Neuronal stem cell (in vitro differentiated cells): ENCODE measurements around the gene CDH12.

ENCODE experiments used
- DNase-seq: peaks from one replicate; pipeline ENCODE4 v3.0.0-alpha.2; 2013; ENCODE audit warnings: low spot score
- H2AFZ ChIP-seq: one replicate; pipeline ENCODE4 v1.6.1; 2013; ENCODE audit warnings: mild to moderate bottlenecking, low read length, inconsistent platforms
- H2AK5ac ChIP-seq: 2 replicates; pipeline ENCODE4 v1.6.1; 2013; ENCODE audit warnings: low read depth, mild to moderate bottlenecking, inconsistent platforms, low read length, moderate library complexity, mixed read lengths
- H2BK120ac ChIP-seq: 2 replicates; pipeline ENCODE4 v1.6.1; 2013; ENCODE audit warnings: low read depth, mild to moderate bottlenecking, inconsistent platforms, low read length, moderate library complexity, mixed read lengths
- H2BK12ac ChIP-seq: one replicate; pipeline ENCODE4 v1.6.1; 2013; ENCODE audit warnings: low read length, inconsistent platforms
- H2BK15ac ChIP-seq: 2 replicates; pipeline ENCODE4 v1.6.1; 2013; ENCODE audit warnings: mild to moderate bottlenecking, low read length, inconsistent platforms, mixed read lengths
- H2BK5ac ChIP-seq: one replicate; pipeline ENCODE4 v1.6.1; 2013; ENCODE audit warnings: inconsistent platforms, mild to moderate bottlenecking, low read length, moderate library complexity
- H3K14ac ChIP-seq: one replicate; pipeline ENCODE4 v1.6.1; 2013; ENCODE audit warnings: low read length, inconsistent platforms
- H3K18ac ChIP-seq: 2 replicates; pipeline ENCODE4 v1.6.1; 2013; ENCODE audit warnings: low read length, inconsistent platforms
- H3K23ac ChIP-seq: 2 replicates; pipeline ENCODE4 v1.6.1; 2013; ENCODE audit warnings: low read depth, mild to moderate bottlenecking, mixed read lengths, low read length, inconsistent platforms; ENCODE audit not compliant: poor library complexity
- H3K27ac ChIP-seq: replicated peaks from 3 replicates; pipeline ENCODE4 v1.5.1; 2013; ENCODE audit warnings: low read length, inconsistent platforms
- H3K27me3 ChIP-seq, 3 experiments: 2 replicates each; pipeline ENCODE4 v1.6.1; 2013; ENCODE audit warnings: low read length in 3 of 3, mild to moderate bottlenecking in 2 of 3, inconsistent platforms in 1 of 3, low read depth in 1 of 3, mixed read lengths in 1 of 3, moderate library complexity in 1 of 3; ENCODE audit not compliant: control insufficient read depth in 3 of 3, insufficient read depth in 3 of 3
- H3K36me3 ChIP-seq, 2 donors: replicated peaks in 1 of 2; 2 replicates each; pipeline ENCODE4 v1.6.1; 2013; ENCODE audit warnings: low read length in 2 of 2; ENCODE audit not compliant: control insufficient read depth in 2 of 2, insufficient read depth in 2 of 2
- H3K4ac ChIP-seq: 2 replicates; pipeline ENCODE4 v1.6.1; 2013; ENCODE audit warnings: inconsistent platforms, mild to moderate bottlenecking, low read length, moderate library complexity
- H3K4me1 ChIP-seq, 2 donors: 1 replicate in 1 of 2; 2 replicates in 1 of 2; pipeline ENCODE4 v1.6.1; 2013; ENCODE audit warnings: low read length in 2 of 2, low read depth in 1 of 2; ENCODE audit not compliant: control insufficient read depth in 2 of 2, insufficient read depth in 1 of 2
- H3K4me2 ChIP-seq: one replicate; pipeline ENCODE4 v1.6.1; 2013; ENCODE audit warnings: mild to moderate bottlenecking, low read length, inconsistent platforms; ENCODE audit not compliant: insufficient read depth, poor library complexity, severe bottlenecking
- H3K4me3 ChIP-seq, 2 donors: 2 replicates each; pipeline ENCODE4 v1.5.1; 2013; ENCODE audit warnings: low read length in 2 of 2, mild to moderate bottlenecking in 2 of 2, inconsistent platforms in 1 of 2, moderate library complexity in 1 of 2
- H3K79me1 ChIP-seq: one replicate; pipeline ENCODE4 v1.6.1; 2013; ENCODE audit warnings: low read depth, mild to moderate bottlenecking, inconsistent platforms, low read length, moderate library complexity
- H3K9ac ChIP-seq: one replicate; pipeline ENCODE4 v1.6.1; 2013; ENCODE audit warnings: mild to moderate bottlenecking, low read depth, low read length, inconsistent platforms; ENCODE audit not compliant: poor library complexity
- H3K9me3 ChIP-seq, 2 donors: replicated peaks in 1 of 2; 2 replicates each; pipeline versions ENCODE3 to v1.6.1; 2013; ENCODE audit warnings: low read length in 2 of 2, mild to moderate bottlenecking in 2 of 2, inconsistent platforms in 1 of 2, low read depth in 1 of 2, mixed read lengths in 1 of 2, moderate library complexity in 1 of 2; ENCODE audit not compliant: control insufficient read depth in 2 of 2, insufficient read depth in 1 of 2
- H4K8ac ChIP-seq: one replicate; pipeline ENCODE4 v1.6.1; 2013; ENCODE audit warnings: low read depth, mild to moderate bottlenecking, inconsistent platforms, low read length, moderate library complexity
- H4K91ac ChIP-seq: one replicate; pipeline ENCODE4 v1.6.1; 2013; ENCODE audit warnings: low read length, low read depth, mild to moderate bottlenecking, inconsistent platforms; ENCODE audit not compliant: poor library complexity
- WGBS, 2 donors: extraction: QIAGEN DNeasy Blood & Tissue Kit; methylation state at CpG; one replicate each; pipeline ENCODE4 v1.1.7; 2013; ENCODE audit warnings: missing lambda C conversion rate in 2 of 2, mixed read lengths in 1 of 2; ENCODE audit not compliant: insufficient read length in 2 of 2, insufficient replicate concordance in 1 of 2; ENCODE audit errors: extremely low coverage in 2 of 2; 5-methylcytosine and 5-hydroxymethylcytosine counted together

CDH12 gene

GRCh38 chr5:21834863-21835262 is 1018.3 kb downstream of the CDH12 start:
- Histone ChIP-seq H3K27me3 (no peaks in the 10 kb centered on the region), H4K91ac (no peak overlapping the region), H3K4me1 (no peaks in the 10 kb centered on the region), H2BK15ac (no peak overlapping the region), H3K14ac (no peak overlapping the region), H3K18ac (no peak overlapping the region), H2AK5ac (no peak overlapping the region), H2AFZ (no peak overlapping the region), H3K27ac (no peak overlapping the region), H3K4ac (no peak overlapping the region), H2BK12ac (no peak overlapping the region), H4K8ac (no peak overlapping the region), H3K4me2 (no peak overlapping the region), H3K9me3 (no peaks in the 10 kb centered on the region), H2BK5ac (no peak overlapping the region), H3K36me3 (no peaks in the 10 kb centered on the region), H3K4me3 (no peak overlapping the region), H2BK120ac (no peak overlapping the region), H3K9ac (no peak overlapping the region), H3K23ac (no peak overlapping the region), H3K79me1 (no peaks in the 10 kb centered on the region)
- DNase-seq, result no peak

DNA sequence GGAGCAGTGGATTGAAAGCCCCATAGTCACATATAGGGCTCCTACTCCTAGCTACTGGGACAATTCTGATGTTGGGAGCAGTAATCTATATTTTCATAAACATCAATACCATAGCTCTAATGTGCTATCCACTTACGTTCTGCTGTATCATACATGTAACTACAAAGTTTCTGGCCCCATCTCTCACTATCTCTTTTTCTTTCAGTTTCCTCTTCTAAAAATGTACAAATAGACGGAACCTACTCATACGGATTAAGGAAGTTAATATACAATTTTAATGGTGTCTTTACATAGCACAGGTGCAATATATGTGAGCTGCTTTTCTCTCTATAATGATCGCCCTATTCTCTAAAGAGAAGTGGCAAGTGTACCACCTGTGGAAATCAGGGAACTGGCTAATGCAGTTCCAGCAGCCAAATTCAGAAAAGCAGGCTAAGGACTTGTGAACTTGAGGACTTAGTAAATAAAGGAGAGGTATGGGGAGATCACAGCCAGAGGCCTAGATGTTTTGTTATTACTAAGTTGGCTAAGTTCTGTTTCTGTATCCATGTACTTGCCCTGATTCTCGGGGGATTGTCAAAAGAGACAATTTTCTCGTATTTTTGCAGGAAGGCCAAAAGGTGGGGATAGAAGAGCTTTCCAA is 1021.9 kb downstream of the CDH12 start:
- Histone ChIP-seq H2BK5ac (no peak overlapping the region), H3K4ac (no peak overlapping the region), H3K27ac (no peak overlapping the region), H2AK5ac (no peak overlapping the region), H3K4me1 (peaks cover 0 to 1% of the 10 kb centered on the region in 2 donors), H2BK12ac (no peak overlapping the region), H3K9ac (no peak overlapping the region), H4K8ac (no peak overlapping the region), H3K23ac (no peak overlapping the region), H3K4me3 (no peak overlapping the region), H4K91ac (no peak overlapping the region), H2AFZ (no peak overlapping the region), H3K9me3 (no peaks in the 10 kb centered on the region), H3K14ac (no peak overlapping the region), H3K36me3 (no peaks in the 10 kb centered on the region), H3K18ac (no peak overlapping the region), H3K79me1 (no peaks in the 10 kb centered on the region), H3K27me3 (no peaks in the 10 kb centered on the region), H3K4me2 (no peak overlapping the region), H2BK15ac (no peak overlapping the region), H2BK120ac (no peak overlapping the region)
- DNase-seq, result no peak
- WGBS, 2 donors, result no CpG with 5 or more reads among the region's 6 CpGs

DNA sequence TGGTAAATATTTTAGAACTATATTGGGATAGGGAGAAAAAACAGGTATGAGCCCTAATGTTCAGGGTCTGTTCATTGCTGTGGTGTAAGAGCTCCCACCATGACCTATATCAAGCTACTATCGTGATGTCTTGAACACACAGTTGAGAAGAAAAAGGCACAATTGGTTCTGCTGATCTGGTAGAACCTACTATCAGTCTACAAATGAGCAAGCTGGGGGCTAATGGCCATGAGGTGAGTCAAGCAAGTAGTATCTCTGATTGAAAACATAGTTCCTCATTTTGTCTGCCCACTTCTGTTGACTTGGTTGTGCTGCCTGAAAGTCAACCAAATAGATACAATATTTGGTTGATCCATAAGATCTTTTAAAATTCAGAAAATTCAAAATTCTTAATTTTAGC is 1026.3 kb downstream of the CDH12 start:
- no peak overlapping the region for H3K9ac ChIP-seq
- H2BK15ac ChIP-seq, result no peak overlapping the region
- H3K27ac ChIP-seq, result no peak overlapping the region
- H2AK5ac ChIP-seq, result no peak overlapping the region
- no peak overlapping the region for H4K91ac ChIP-seq
- no peak overlapping the region for H3K23ac ChIP-seq
- no peaks in the 10 kb centered on the region for H3K9me3 ChIP-seq
- peaks cover 0 to 2% of the 10 kb centered on the region in 2 donors for H3K4me1 ChIP-seq
- no CpG with 5 or more reads among the region's 1 CpG for WGBS, 2 donors
- H2AFZ ChIP-seq, result no peak overlapping the region
- no peak overlapping the region for H3K18ac ChIP-seq
- H3K79me1 ChIP-seq, result no peaks in the 10 kb centered on the region
- H4K8ac ChIP-seq, result no peak overlapping the region
- H2BK12ac ChIP-seq, result no peak overlapping the region
- H3K27me3 ChIP-seq, result no peaks in the 10 kb centered on the region
- no peak overlapping the region for H3K4ac ChIP-seq
- no peak overlapping the region for H3K14ac ChIP-seq
- no peak overlapping the region for H2BK5ac ChIP-seq
- H2BK120ac ChIP-seq, result no peak overlapping the region
- H3K36me3 ChIP-seq, result no peaks in the 10 kb centered on the region
- no peak overlapping the region for H3K4me3 ChIP-seq
- H3K4me2 ChIP-seq, result no peak overlapping the region
- no peak for DNase-seq

GRCh38 chr5:21823588-21823987 is 1029.6 kb downstream of the CDH12 start:
- Histone ChIP-seq H3K9ac (no peak overlapping the region), H3K36me3 (no peaks in the 10 kb centered on the region), H2BK5ac (no peak overlapping the region), H2AFZ (no peak overlapping the region), H4K8ac (no peak overlapping the region), H3K23ac (no peak overlapping the region), H2BK12ac (no peak overlapping the region), H3K4me2 (no peak overlapping the region), H3K4ac (no peak overlapping the region), H2AK5ac (no peak overlapping the region), H3K9me3 (no peaks in the 10 kb centered on the region), H3K27me3 (no peaks in the 10 kb centered on the region), H3K4me3 (no peak overlapping the region), H3K27ac (no peak overlapping the region), H3K79me1 (no peaks in the 10 kb centered on the region), H3K14ac (no peak overlapping the region), H4K91ac (no peak overlapping the region), H3K18ac (no peak overlapping the region), H2BK15ac (no peak overlapping the region), H2BK120ac (no peak overlapping the region), H3K4me1 (peaks cover 0 to 2% of the 10 kb centered on the region in 2 donors)
- no peak for DNase-seq
- no CpG with 5 or more reads among the region's 1 CpG for WGBS, 2 donors
